ENCODE data around the gene MID1. TPM values are rescaled to one million over a fixed set of nuclear protein-coding genes. Genes with fewer than 3 reads are reported as not detected.
A peak's percentile ranks its signal among the peaks of the same experiment; 100 is the strongest.

Gene MID1
- total RNA-seq, 1 donor from 2014 or later: 9.4 TPM

DNA sequence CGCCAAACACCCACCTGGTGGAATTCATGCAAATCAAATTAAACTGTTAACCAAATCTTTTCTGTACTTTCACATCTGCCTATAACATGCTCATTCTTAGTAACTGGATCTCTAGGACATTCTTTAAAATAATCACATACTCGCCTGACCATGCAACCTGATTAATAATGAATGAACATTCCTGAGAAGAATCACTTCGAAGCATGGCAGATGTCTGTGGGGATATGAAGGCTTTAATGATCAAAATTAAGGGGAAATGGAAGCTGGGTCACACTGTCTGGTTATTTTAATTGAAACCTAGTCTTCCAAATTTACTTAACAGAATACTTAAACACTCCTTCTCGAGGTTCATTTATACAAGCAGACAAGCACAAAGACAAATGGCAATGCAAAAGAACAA is 44.2 kb downstream of the MID1 start:
- H3K9me3 ChIP-seq (replicated peaks): peaks cover 4% of the 10 kb centered on the region
- intact Hi-C loops (cut with micrococcal nuclease): no loop called here
- H3K36me3 ChIP-seq: no peaks in the 10 kb centered on the region
- no peaks in the 10 kb centered on the region for H3K27me3 ChIP-seq (ENCODE audit: low read depth)
- peak overlapping the region; percentile 75 for H3K27ac ChIP-seq (replicated peaks)
- DNase-seq: no peak
- peaks cover 21% of the 10 kb centered on the region for H3K4me1 ChIP-seq
- TF ChIP-seq, protein P1, sequence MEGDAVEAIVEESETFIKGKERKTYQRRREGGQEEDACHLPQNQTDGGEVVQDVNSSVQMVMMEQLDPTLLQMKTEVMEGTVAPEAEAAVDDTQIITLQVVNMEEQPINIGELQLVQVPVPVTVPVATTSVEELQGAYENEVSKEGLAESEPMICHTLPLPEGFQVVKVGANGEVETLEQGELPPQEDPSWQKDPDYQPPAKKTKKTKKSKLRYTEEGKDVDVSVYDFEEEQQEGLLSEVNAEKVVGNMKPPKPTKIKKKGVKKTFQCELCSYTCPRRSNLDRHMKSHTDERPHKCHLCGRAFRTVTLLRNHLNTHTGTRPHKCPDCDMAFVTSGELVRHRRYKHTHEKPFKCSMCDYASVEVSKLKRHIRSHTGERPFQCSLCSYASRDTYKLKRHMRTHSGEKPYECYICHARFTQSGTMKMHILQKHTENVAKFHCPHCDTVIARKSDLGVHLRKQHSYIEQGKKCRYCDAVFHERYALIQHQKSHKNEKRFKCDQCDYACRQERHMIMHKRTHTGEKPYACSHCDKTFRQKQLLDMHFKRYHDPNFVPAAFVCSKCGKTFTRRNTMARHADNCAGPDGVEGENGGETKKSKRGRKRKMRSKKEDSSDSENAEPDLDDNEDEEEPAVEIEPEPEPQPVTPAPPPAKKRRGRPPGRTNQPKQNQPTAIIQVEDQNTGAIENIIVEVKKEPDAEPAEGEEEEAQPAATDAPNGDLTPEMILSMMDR (IDR thresholded peaks at IDR 0.05; ENCODE audit: borderline replicate concordance): no peak
- H3K4me3 ChIP-seq: peak overlapping the region; percentile 54

DNA sequence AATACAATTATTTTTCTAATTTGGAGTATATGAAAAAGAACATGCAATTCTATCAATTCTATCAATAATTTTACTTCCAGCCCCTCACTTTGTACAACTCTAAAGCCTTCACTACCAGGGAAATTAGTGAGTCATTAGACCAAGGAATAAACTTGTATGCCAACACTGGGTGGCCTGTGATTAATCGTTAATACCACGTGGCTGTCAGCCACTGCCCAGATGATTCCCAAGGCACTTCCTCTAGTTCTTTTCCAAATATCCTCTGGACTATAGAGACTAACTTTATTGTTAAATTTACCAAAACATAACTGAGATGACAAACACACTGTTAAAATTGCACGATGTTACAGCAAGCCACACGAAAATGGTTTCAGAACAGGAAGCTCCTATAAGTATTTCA is 45.7 kb downstream of the MID1 start:
- intact Hi-C loops (cut with micrococcal nuclease): no loop called here
- Histone ChIP-seq H3K9me3 (replicated peaks) (peaks cover 4% of the 10 kb centered on the region), H3K4me3 (no peak overlapping the region), H3K27ac (replicated peaks) (no peak overlapping the region), H3K4me1 (peaks cover 27% of the 10 kb centered on the region), H3K27me3 (ENCODE audit: low read depth) (no peaks in the 10 kb centered on the region), H3K36me3 (no peaks in the 10 kb centered on the region)
- no peak for DNase-seq
- TF ChIP-seq, protein P1 (IDR thresholded peaks at IDR 0.05; ENCODE audit: borderline replicate concordance): no peak

- Histone ChIP-seq H3K27ac (replicated peaks) (no peak overlapping the region), H3K4me1 (peaks cover 9% of the 10 kb centered on the region), H3K9me3 (replicated peaks) (peaks cover 4% of the 10 kb centered on the region), H3K36me3 (no peaks in the 10 kb centered on the region), H3K27me3 (ENCODE audit: low read depth) (no peaks in the 10 kb centered on the region), H3K4me3 (no peak overlapping the region)
- TF ChIP-seq, protein P1 (IDR thresholded peaks at IDR 0.05; ENCODE audit: borderline replicate concordance): no peak
- no peak for DNase-seq
- intact Hi-C loops (cut with micrococcal nuclease): no loop called here
These were observed 49.1 kb downstream of the MID1 start for GRCh38 chrX:10571260-10571659.

DNA sequence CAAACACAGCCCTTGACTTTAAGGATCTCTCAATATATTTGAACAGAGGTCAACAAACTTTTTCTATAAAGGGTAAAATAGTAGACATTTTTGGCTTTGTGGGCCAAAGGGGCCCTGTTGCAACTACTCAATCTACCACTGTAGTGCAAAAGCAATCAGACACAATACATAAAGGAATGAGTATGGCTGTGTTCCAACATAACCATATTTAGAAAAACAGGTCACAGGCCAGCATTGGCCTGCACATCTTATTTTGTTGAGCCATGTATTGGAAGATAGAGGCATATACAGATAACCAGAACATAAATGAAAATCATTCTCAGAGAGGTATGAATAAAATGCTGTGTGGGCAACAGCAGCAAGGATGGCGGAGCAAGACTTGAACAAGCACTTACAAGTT is 49.8 kb downstream of the MID1 start:
- H3K4me3 ChIP-seq: no peak overlapping the region
- peaks cover 9% of the 10 kb centered on the region for H3K4me1 ChIP-seq
- H3K9me3 ChIP-seq (replicated peaks): peaks cover 4% of the 10 kb centered on the region
- DNase-seq: no peak
- H3K27me3 ChIP-seq (ENCODE audit: low read depth): no peaks in the 10 kb centered on the region
- intact Hi-C loops (cut with micrococcal nuclease): no loop called here
- TF ChIP-seq, protein P1 (IDR thresholded peaks at IDR 0.05; ENCODE audit: borderline replicate concordance): no peak
- H3K27ac ChIP-seq (replicated peaks): no peak overlapping the region
- H3K36me3 ChIP-seq: no peaks in the 10 kb centered on the region

GRCh38 chrX:10569946-10570345 is 50.4 kb downstream of the MID1 start:
- Histone ChIP-seq H3K36me3 (no peaks in the 10 kb centered on the region), H3K4me1 (peaks cover 9% of the 10 kb centered on the region), H3K4me3 (no peak overlapping the region), H3K27me3 (ENCODE audit: low read depth) (no peaks in the 10 kb centered on the region), H3K27ac (replicated peaks) (no peak overlapping the region), H3K9me3 (replicated peaks) (peaks cover 4% of the 10 kb centered on the region)
- DNase-seq: no peak
- TF ChIP-seq, protein P1 (IDR thresholded peaks at IDR 0.05; ENCODE audit: borderline replicate concordance): no peak
- intact Hi-C loops (cut with micrococcal nuclease): no loop called here

- no peaks in the 10 kb centered on the region for H3K36me3 ChIP-seq
- H3K9me3 ChIP-seq (replicated peaks): no peaks in the 10 kb centered on the region
- H3K27ac ChIP-seq (replicated peaks): no peak overlapping the region
- no peak overlapping the region for H3K4me3 ChIP-seq
- peaks cover 9% of the 10 kb centered on the region for H3K4me1 ChIP-seq
- intact Hi-C loops (cut with micrococcal nuclease): no loop called here
- DNase-seq: no peak
- H3K27me3 ChIP-seq (ENCODE audit: low read depth): no peaks in the 10 kb centered on the region
- TF ChIP-seq, protein P1 (IDR thresholded peaks at IDR 0.05; ENCODE audit: borderline replicate concordance): no peak
These were observed 52.0 kb downstream of the MID1 start for GRCh38 chrX:10568428-10568827.

Data from left ventricle myocardium inferior (tissue), 1 donor.